Measurements from ENCODE around the gene CAMKK1.

GRCh38 chr17:3919123-3919624 is 26.3 kb upstream of the CAMKK1 start:
- TF ChIP-seq CTCF (IDR thresholded peaks at IDR 0.05) = no peak
- TF ChIP-seq POLR2A (IDR thresholded peaks at IDR 0.05) = no peak
